Stomach smooth muscle (tissue), 2 donors: ENCODE measurements around the gene UBE2O.

Experiments
- H3K27ac ChIP-seq: one replicate; pipeline ENCODE4 v1.7.0; 2013; ENCODE audit warnings: mild to moderate bottlenecking, low read length, inconsistent platforms
- H3K27me3 ChIP-seq, 2 donors: one replicate each; pipeline ENCODE4 v1.7.0; 2013; ENCODE audit warnings: low read length in 2 of 2; ENCODE audit not compliant: insufficient read depth in 2 of 2, control insufficient read depth in 1 of 2
- H3K36me3 ChIP-seq, 2 donors: one replicate each; pipeline ENCODE4 v1.7.0; 2013; ENCODE audit warnings: low read length in 2 of 2; ENCODE audit not compliant: control insufficient read depth in 2 of 2, insufficient read depth in 2 of 2
- H3K4me1 ChIP-seq: one replicate; pipeline ENCODE4 v1.7.0; 2013; ENCODE audit warnings: low read length; ENCODE audit not compliant: control insufficient read depth, insufficient read depth
- H3K4me3 ChIP-seq, 2 donors: one replicate each; pipeline ENCODE4 v1.7.0; 2013; ENCODE audit warnings: low read length in 2 of 2
- H3K9ac ChIP-seq, 2 donors: one replicate each; pipeline ENCODE4 v1.7.0; 2013; ENCODE audit warnings: low read length in 2 of 2, mild to moderate bottlenecking in 1 of 2
- H3K9me3 ChIP-seq, 2 donors: one replicate each; pipeline ENCODE4 v1.7.0; 2013; ENCODE audit warnings: low read length in 2 of 2; ENCODE audit not compliant: control insufficient read depth in 2 of 2
- donor health status: healthy.
- donor health status: Pancreatic carcinoma.

UBE2O gene

DNA sequence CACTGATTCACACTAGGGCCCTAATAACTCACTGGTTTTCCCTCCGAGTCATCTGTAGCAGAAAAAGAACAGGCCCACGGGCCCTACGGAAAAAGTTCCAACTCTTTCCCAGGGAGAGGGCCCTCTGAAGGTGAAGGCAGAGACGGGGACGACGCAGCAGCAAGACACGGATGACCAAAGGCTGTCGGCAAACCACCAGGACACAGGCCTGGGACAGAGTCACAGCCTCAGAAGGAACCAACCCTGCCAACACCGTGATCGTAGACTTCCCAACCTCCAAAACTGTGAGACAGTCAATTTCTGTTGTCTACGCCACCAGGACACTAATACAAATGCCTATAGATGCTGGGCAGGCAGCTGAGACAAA, 73.7 kb downstream of the UBE2O start:
- Histone ChIP-seq H3K9ac (no peak overlapping the region), H3K27me3 (peaks cover 9 to 18% of the 10 kb centered on the region in 2 donors), H3K27ac (no peak overlapping the region), H3K9me3 (no peaks in the 10 kb centered on the region), H3K4me1 (peaks cover 22% of the 10 kb centered on the region), H3K4me3 (no peak overlapping the region), H3K36me3 (no peaks in the 10 kb centered on the region)

DNA sequence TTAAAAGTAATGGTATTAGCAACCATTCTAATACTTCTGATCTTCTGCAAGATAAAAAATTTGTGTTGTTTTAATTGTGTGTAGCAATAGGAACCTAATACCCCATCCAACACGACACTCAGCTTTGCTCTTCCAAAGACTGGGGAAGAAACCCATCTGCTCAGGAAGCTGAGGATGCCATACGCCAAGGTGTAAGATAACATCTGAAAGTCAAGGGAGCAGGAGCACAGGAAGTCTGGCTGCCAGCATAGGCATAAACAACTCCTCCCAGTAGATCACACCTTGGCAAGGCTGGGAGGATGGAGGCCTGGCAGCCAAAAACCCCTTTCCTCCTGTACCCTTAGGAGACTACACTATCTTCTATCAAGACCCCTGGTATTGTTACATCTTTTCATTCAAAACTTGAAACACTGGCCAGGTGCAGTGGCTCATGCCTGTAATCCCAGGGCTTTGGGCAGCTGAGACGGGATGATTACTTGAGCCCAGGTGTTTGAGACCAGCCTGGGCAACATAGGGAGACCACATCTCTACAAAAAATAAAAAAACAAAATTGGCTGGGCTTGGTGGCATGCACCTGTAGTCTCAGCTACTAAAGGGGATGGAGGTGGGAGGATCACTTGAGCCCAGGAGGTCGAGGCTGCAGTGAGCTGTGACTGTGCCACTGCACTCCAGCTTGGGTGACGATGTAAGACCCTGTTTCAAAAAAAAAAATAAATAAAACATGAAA, 74.2 kb downstream of the UBE2O start:
- Histone ChIP-seq H3K4me1 (peaks cover 17% of the 10 kb centered on the region), H3K9me3 (no peaks in the 10 kb centered on the region), H3K27ac (no peak overlapping the region), H3K9ac (no peak overlapping the region), H3K36me3 (no peaks in the 10 kb centered on the region), H3K27me3 (peaks cover 9 to 15% of the 10 kb centered on the region in 2 donors), H3K4me3 (no peak overlapping the region)

DNA sequence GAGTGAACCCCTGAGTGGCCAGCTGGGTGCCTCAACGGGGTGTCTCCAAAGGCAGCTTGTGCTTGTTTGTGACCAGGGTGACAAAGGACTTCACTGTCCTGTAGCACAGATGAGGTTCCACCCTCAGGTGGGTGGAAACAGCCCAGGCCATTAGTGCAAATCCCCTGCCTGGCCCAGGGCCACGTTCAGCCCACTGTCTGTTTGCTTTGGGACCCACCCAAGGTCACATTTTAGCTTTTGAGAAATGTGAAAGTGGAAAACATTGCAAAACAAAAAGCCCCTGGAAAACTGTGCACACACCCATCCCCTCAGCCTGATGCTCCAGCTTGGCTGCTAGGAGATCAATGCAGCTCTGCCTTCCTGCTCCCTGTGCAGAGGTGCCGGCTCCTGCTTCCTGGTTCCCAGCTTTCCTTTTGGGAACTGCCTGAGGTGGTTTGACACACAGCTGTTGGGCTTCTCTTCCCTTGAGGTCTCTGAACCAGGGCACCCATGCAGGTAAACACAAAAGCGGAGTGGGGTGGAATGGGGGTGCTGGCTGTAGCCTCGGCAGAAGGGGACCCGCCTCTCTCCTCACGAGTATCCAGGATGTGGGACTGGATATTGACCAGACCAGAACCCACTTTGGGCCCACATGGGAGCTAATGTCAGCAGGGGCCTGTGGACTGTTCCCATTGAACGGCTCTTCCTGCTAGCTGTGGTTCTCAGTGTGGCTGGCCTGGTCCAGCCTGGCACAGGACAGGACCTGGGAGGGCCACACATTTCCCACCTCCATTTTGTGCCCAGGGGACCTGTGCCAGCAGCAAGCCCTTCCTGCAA, 76.4 kb downstream of the UBE2O start:
- no peak overlapping the region for H3K9ac ChIP-seq
- no peak overlapping the region for H3K4me3 ChIP-seq
- no peaks in the 10 kb centered on the region for H3K9me3 ChIP-seq
- peaks cover 5% of the 10 kb centered on the region for H3K4me1 ChIP-seq
- peaks cover 0 to 6% of the 10 kb centered on the region in 2 donors for H3K27me3 ChIP-seq
- H3K27ac ChIP-seq = no peak overlapping the region
- no peaks in the 10 kb centered on the region for H3K36me3 ChIP-seq

DNA sequence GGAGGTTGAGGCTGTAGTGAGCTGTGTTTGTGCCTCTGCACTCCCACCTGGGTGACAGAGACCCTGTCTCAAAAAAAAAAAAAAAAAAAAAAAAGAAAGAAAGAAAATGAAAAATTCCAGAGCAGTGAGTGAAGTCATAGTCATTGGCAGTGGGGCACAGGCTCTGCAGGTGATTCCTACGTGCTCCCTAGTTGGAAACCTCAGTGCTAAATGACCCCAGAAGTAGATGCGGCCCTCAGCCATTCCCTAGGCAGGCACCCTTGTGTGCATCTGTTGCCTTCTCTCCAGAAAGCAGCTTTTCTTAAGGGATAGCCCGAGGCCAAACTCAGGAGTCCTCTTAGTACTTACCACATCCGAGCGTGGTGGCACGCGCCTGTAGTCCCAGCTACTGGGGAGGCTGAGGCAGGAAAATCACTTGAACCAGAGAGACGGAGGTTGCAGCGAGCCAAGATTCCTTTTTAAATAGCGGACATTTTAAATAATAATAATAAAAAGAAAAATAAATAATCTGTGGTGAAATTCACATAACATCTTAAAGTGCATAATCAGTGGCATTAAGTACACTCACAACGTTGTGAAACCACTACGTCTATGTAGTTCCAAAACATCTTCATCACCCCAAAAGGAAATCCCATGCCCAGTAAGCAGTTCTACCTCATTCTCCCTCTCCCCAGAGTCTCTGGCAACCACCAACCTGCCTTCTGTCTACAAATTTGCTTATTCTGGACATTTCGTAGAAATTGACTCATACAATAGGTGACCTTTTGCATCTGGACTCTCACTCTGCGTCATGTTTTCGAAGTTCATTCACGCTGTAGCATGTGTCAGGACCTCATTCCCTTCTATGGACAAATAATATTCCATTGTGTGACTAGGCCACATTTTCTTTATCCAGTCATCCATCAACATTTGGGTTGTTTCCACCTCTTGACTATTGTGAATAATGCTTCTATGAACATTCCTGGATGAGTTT, 81.0 kb downstream of the UBE2O start:
- peaks cover 0 to 2% of the 10 kb centered on the region in 2 donors for H3K27me3 ChIP-seq
- peaks cover 8% of the 10 kb centered on the region for H3K4me1 ChIP-seq
- no peak overlapping the region for H3K4me3 ChIP-seq
- H3K9me3 ChIP-seq = no peaks in the 10 kb centered on the region
- no peaks in the 10 kb centered on the region for H3K36me3 ChIP-seq
- no peak overlapping the region for H3K27ac ChIP-seq
- no peak overlapping the region for H3K9ac ChIP-seq

DNA sequence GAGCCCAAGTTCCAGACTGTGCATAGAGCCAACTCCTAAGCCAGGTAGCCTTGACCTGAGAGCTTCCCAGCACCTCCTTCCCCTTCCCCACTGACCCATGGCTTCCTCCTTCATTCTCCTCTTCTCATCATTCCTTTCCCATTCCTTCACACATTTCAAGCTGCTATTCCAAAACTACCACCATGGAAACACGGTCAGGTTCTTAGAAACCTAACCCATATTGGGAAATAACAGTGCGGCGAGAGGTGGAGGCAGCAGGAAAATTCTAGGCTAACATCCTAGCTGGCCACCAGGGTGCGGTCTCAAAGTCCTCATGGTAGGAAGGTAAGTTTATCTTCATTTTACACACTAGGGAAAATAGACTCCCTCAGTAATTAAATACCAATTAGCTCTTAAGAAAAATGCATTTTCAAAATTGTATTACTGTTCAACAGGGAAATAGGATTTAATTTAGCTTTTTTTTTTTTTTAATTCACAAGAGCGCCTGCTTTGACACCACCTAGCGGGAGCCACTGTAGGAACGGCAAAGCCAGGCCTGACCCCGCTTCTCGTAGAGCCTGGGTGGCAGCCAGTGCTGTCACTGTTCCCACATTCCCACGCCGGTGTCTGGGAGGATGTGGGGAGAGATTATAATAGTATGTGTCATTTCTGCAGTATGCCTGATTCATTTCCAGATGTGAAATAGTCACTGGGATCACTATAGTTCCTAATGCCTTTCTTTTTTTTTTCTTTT, 82.5 kb downstream of the UBE2O start:
- H3K36me3 ChIP-seq = no peaks in the 10 kb centered on the region
- no peak overlapping the region for H3K27ac ChIP-seq
- H3K9ac ChIP-seq = no peak overlapping the region
- no peak overlapping the region for H3K4me3 ChIP-seq
- H3K9me3 ChIP-seq = no peaks in the 10 kb centered on the region
- peaks cover 2% of the 10 kb centered on the region for H3K4me1 ChIP-seq
- H3K27me3 ChIP-seq = peaks cover 0 to 2% of the 10 kb centered on the region in 2 donors

DNA sequence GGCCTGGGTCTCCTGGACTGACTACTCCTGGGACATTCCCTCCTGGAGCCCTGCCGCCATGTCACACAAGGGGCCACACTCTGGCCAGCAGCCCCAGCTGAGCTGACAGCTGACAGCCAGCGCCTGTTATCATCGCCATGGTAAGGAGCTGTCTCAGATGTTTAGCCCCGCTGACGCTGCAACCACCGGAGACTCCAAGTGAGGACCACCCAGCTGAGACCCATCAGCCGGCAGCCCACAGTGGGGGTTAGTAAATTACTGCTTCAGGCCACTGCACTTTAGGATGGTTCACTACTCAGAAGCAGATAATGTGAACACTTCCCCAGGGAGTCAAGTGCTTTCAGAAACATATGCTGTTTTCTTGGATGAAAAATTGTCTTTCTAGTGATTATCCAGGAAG, 83.1 kb downstream of the UBE2O start:
- Histone ChIP-seq H3K27ac (no peak overlapping the region), H3K36me3 (no peaks in the 10 kb centered on the region), H3K27me3 (no peaks in the 10 kb centered on the region), H3K9ac (no peak overlapping the region), H3K9me3 (no peaks in the 10 kb centered on the region), H3K4me1 (peaks cover 2% of the 10 kb centered on the region), H3K4me3 (no peak overlapping the region)

DNA sequence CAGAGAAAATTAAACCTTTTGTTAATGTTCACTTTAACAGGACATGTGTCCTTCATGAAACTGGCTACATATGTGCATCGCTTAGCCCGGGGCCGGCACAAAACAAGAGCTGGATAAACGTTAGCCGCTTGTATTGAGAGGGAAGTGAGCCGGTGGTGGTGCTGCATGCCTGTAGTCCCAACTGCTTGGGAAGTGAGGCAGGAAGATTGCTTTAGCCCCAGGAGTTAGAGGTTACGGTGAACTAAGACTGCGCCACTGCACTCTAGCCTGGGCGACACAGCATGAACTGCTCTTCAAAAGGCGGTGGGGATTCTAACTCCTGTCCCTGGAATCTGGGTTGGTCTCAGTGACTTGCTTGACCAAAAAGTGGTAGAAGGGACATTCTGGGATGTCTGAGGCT, 83.6 kb downstream of the UBE2O start:
- Histone ChIP-seq H3K9me3 (no peaks in the 10 kb centered on the region), H3K27me3 (no peaks in the 10 kb centered on the region), H3K36me3 (no peaks in the 10 kb centered on the region), H3K4me3 (no peak overlapping the region), H3K27ac (no peak overlapping the region), H3K9ac (no peak overlapping the region), H3K4me1 (peaks cover 2% of the 10 kb centered on the region)

DNA sequence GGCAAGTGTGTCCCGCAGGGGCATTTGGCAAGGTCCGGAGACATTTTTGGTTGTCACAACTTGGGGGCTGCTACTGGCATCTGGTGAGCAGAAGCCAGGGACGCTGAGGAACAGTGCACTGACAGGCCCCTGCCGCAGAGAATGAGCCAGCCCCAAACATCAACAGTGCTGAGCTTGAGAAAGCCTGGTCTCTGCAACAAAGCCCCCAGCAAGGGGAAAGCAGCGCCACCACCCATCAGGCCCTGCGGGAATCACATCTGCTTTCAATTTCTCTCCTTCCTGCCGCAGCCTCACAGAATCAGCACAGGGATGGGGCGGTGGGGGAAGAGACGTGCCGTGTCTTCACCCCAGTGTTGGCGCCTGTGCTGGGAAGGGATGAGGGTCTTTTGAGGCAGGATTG, 84.4 kb downstream of the UBE2O start:
- Histone ChIP-seq H3K9ac (no peak overlapping the region), H3K27me3 (no peaks in the 10 kb centered on the region), H3K4me1 (peaks cover 2% of the 10 kb centered on the region), H3K27ac (no peak overlapping the region), H3K4me3 (no peak overlapping the region), H3K36me3 (no peaks in the 10 kb centered on the region), H3K9me3 (no peaks in the 10 kb centered on the region)

DNA sequence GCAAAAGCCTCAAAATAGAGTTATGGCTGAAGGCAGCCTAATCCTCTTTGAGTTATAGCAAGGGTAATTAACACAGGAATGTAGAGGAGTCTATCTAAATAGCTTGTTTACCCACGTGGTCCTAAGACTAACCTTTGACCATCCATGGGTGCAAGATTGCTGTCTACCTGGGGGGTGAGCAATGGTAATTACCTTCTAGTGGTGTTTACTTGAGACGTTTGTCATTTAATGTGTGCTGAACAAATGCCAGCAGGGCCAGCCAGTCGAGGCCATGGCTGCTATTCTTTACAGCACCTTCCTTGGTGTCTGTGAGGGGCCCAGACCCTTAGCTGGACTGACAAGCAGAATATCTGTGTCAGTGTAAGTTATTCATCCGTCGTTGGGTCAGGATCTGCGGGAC, 85.3 kb downstream of the UBE2O start:
- Histone ChIP-seq H3K9me3 (no peaks in the 10 kb centered on the region), H3K9ac (no peak overlapping the region), H3K4me3 (no peak overlapping the region), H3K36me3 (no peaks in the 10 kb centered on the region), H3K27ac (no peak overlapping the region), H3K27me3 (no peaks in the 10 kb centered on the region), H3K4me1 (peaks cover 2% of the 10 kb centered on the region)

DNA sequence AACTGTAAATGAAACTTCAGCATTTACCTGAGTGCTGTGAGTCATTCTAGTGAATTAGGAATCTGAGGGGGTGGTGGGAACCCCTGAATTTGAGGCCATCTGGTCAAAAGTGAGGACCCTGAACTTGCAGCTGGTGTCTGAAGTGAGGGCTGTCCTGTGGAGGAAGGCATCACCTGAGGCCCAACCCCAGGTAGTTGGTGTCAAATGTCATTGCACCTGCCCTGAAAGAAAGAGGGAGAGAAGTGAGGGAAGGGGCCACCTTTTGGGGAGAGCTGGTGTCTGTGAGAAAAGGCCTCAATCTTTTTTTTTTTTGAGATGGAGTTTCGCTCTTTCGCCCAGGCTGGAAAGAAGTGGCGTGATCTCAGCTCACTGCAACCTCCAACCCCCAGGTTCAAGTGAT, 86.7 kb downstream of the UBE2O start:
- no peaks in the 10 kb centered on the region for H3K9me3 ChIP-seq
- no peaks in the 10 kb centered on the region for H3K36me3 ChIP-seq
- H3K4me3 ChIP-seq = no peak overlapping the region
- H3K9ac ChIP-seq = no peak overlapping the region
- H3K4me1 ChIP-seq = peaks cover 8% of the 10 kb centered on the region
- H3K27me3 ChIP-seq = no peaks in the 10 kb centered on the region
- no peak overlapping the region for H3K27ac ChIP-seq
